IMR-90 (cell line): Measurements from ENCODE around the gene SSH2. TPM values are rescaled to one million over a fixed set of nuclear protein-coding genes. Genes with fewer than 3 reads are reported as not detected.

ENCODE experiments used
- ATAC-seq: fragments of 200-7000 bp; cut with Tn5 transposase; 2 replicates; pipeline ENCODE4 v1.9.1; 2020; ENCODE audit warnings: low read depth, mild to moderate bottlenecking, moderate library complexity
- BruUV-seq: library from RNA; stranded (reverse); fragments of 400-500 nt; replicated peaks from 2 replicates; lab custom pipeline; 2021; lab: Mats Ljungman, UMichigan
- CTCF ChIA-PET: fragments of 300-600 bp; formaldehyde crosslinking; extraction: SDS; loops from one replicate; lab custom pipeline; 2021; ENCODE audit warnings: antibody characterized with exemption; lab: Yijun Ruan, JAX
- POLR2A ChIA-PET: fragments of 300-600 bp; sonication (Branson Sonifier 250); formaldehyde crosslinking; loops from one replicate; lab custom pipeline; 2022; ENCODE audit warnings: antibody characterized with exemption; ENCODE audit not compliant: unreplicated experiment; lab: Charles Lee
- DNase-seq: peaks from one replicate; pipeline ENCODE4 v3.0.0; 2013
- H2AFZ ChIP-seq: replicated peaks from 2 replicates; pipeline ENCODE3; 2013; ENCODE audit warnings: low read length, mild to moderate bottlenecking; ENCODE audit not compliant: poor library complexity
- H2AK5ac ChIP-seq: 2 replicates; pipeline ENCODE4 v1.6.1; 2013; ENCODE audit warnings: low read depth, low read length, inconsistent platforms
- H2AK9ac ChIP-seq: replicated peaks from 2 replicates; pipeline ENCODE3; 2013; ENCODE audit warnings: mild to moderate bottlenecking, low read depth, low read length, moderate library complexity; ENCODE audit not compliant: poor library complexity
- H2BK120ac ChIP-seq: 2 replicates; pipeline ENCODE4 v1.6.1; 2013; ENCODE audit warnings: low read depth, low read length, inconsistent platforms
- H2BK15ac ChIP-seq: 3 replicates; pipeline ENCODE4 v1.6.1; 2013; ENCODE audit warnings: low read depth, low read length, inconsistent platforms
- H2BK20ac ChIP-seq: 2 replicates; pipeline ENCODE4 v1.6.1; 2013; ENCODE audit warnings: low read depth, mild to moderate bottlenecking, inconsistent platforms, low read length, moderate library complexity
- H2BK5ac ChIP-seq: 2 replicates; pipeline ENCODE4 v1.6.1; 2013; ENCODE audit warnings: mild to moderate bottlenecking, low read depth, low read length, inconsistent platforms; ENCODE audit not compliant: poor library complexity, severe bottlenecking
- H3K14ac ChIP-seq: replicated peaks from 2 replicates; pipeline ENCODE4 v1.6.1; 2013; ENCODE audit warnings: low read depth, low read length, inconsistent platforms
- H3K18ac ChIP-seq: 2 replicates; pipeline ENCODE4 v1.6.1; 2013; ENCODE audit warnings: low read depth, low read length, control low read depth
- H3K23ac ChIP-seq: 2 replicates; pipeline ENCODE4 v1.6.1; 2013; ENCODE audit warnings: low read depth, low read length, inconsistent platforms
- H3K27ac ChIP-seq: 2 replicates; pipeline ENCODE4 v1.5.1; 2013; ENCODE audit warnings: mild to moderate bottlenecking, control low read depth, low read length; ENCODE audit not compliant: insufficient read depth
- H3K27me3 ChIP-seq: 2 replicates; pipeline ENCODE4 v1.6.1; 2013; ENCODE audit warnings: low read length; ENCODE audit not compliant: control insufficient read depth, insufficient read depth
- H3K36me3 ChIP-seq: 2 replicates; pipeline ENCODE4 v1.6.1; 2013; ENCODE audit warnings: low read length, mixed read lengths; ENCODE audit not compliant: control insufficient read depth, insufficient read depth
- H3K4ac ChIP-seq: 2 replicates; pipeline ENCODE4 v1.6.1; 2013; ENCODE audit warnings: low read depth, low read length, inconsistent platforms
- H3K4me1 ChIP-seq: 2 replicates; pipeline ENCODE4 v1.6.1; 2013; ENCODE audit warnings: low read length, mixed read lengths; ENCODE audit not compliant: control insufficient read depth, insufficient read depth
- H3K4me2 ChIP-seq: 2 replicates; pipeline ENCODE4 v1.6.1; 2013; ENCODE audit warnings: low read depth, mild to moderate bottlenecking, control low read depth, low read length, moderate library complexity
- H3K4me3 ChIP-seq: 2 replicates; pipeline ENCODE4 v1.5.1; 2013; ENCODE audit warnings: low read depth, mild to moderate bottlenecking, control low read depth, low read length, moderate library complexity; ENCODE audit not compliant: insufficient read depth
- H3K56ac ChIP-seq: 2 replicates; pipeline ENCODE4 v1.6.1; 2013; ENCODE audit warnings: low read length, inconsistent platforms; ENCODE audit not compliant: insufficient read depth; ENCODE audit errors: extremely low read depth
- H3K79me1 ChIP-seq, 2 experiments: 2 replicates each; pipeline ENCODE4 v1.6.1; 2013; ENCODE audit warnings: low read length in 2 of 2, inconsistent platforms in 1 of 2, low read depth in 1 of 2
- H3K9ac ChIP-seq: 2 replicates; pipeline ENCODE4 v1.6.1; 2013; ENCODE audit warnings: low read depth, low read length, control low read depth
- H3K9me1 ChIP-seq: 2 replicates; pipeline ENCODE4 v1.6.1; 2013; ENCODE audit warnings: low read length, inconsistent platforms; ENCODE audit not compliant: insufficient read depth
- H3K9me3 ChIP-seq: 2 replicates; pipeline ENCODE4 v1.6.1; 2013; ENCODE audit warnings: low read length; ENCODE audit not compliant: control insufficient read depth, insufficient read depth
- H4K20me1 ChIP-seq: 2 replicates; pipeline ENCODE4 v1.6.1; 2013; ENCODE audit warnings: low read length, inconsistent platforms; ENCODE audit not compliant: insufficient read depth
- H4K5ac ChIP-seq: 2 replicates; pipeline ENCODE4 v1.6.1; 2013; ENCODE audit warnings: mild to moderate bottlenecking, low read depth, low read length, control low read depth
- H4K8ac ChIP-seq, 2 experiments: 2 replicates each; pipeline ENCODE4 v1.6.1; 2013; ENCODE audit warnings: low read depth in 2 of 2, low read length in 2 of 2, control low read depth in 1 of 2, inconsistent platforms in 1 of 2
- H4K91ac ChIP-seq: 2 replicates; pipeline ENCODE4 v1.6.1; 2013; ENCODE audit warnings: low read depth, low read length, inconsistent platforms; ENCODE audit not compliant: insufficient read depth
- BHLHE40 ChIP-seq: fragments of 150-350 bp; IDR thresholded peaks from 2 replicates; pipeline ENCODE4 v1.6.1; 2016; ENCODE audit warnings: mild to moderate bottlenecking, low read depth, low read length
- CEBPB ChIP-seq: IDR thresholded peaks from 2 replicates; pipeline ENCODE4 v1.6.1; 2012; ENCODE audit warnings: low read depth, low read length, improper control_type of control experiment
- CHD1 ChIP-seq: IDR thresholded peaks from 2 replicates; pipeline ENCODE4 v1.6.1; 2012; ENCODE audit warnings: low read depth, low read length, improper control_type of control experiment
- FOS ChIP-seq: fragments of 150-350 bp; IDR thresholded peaks from 2 replicates; pipeline ENCODE4 v1.6.1; 2016; ENCODE audit warnings: low read depth, low read length
- MAFK ChIP-seq: IDR thresholded peaks from 2 replicates; pipeline ENCODE4 v1.6.1; 2012; ENCODE audit warnings: low read depth, low read length, improper control_type of control experiment
- MAZ ChIP-seq: IDR thresholded peaks from 2 replicates; pipeline ENCODE4 v1.6.1; 2012; ENCODE audit warnings: low read depth, mild to moderate bottlenecking, low read length, improper control_type of control experiment, moderate library complexity, borderline replicate concordance
- MXI1 ChIP-seq: IDR thresholded peaks from 2 replicates; pipeline ENCODE4 v1.6.1; 2012; ENCODE audit warnings: low read depth, mild to moderate bottlenecking, low read length, moderate library complexity, borderline replicate concordance
- NFE2L2 ChIP-seq: fragments of 150-350 bp; IDR thresholded peaks from 2 replicates; pipeline ENCODE4 v1.6.1; 2016; ENCODE audit warnings: low read depth, mild to moderate bottlenecking, low read length
- POLR2A ChIP-seq: IDR thresholded peaks from 2 replicates; pipeline ENCODE4 v1.6.1; 2012; ENCODE audit warnings: mild to moderate bottlenecking, low read depth, low read length
- RAD21 ChIP-seq: IDR thresholded peaks from 2 replicates; pipeline ENCODE4 v1.6.1; 2012; ENCODE audit warnings: low read length, improper control_type of control experiment
- RCOR1 ChIP-seq: IDR thresholded peaks from 2 replicates; pipeline ENCODE4 v1.6.1; 2012; ENCODE audit warnings: mild to moderate bottlenecking, low read length, improper control_type of control experiment; ENCODE audit not compliant: insufficient replicate concordance
- RFX5 ChIP-seq: IDR thresholded peaks from 2 replicates; pipeline ENCODE4 v1.8.0; 2012; ENCODE audit warnings: low read depth, mild to moderate bottlenecking, low read length, moderate library complexity
- SMC3 ChIP-seq: fragments of 150-350 bp; IDR thresholded peaks from 2 replicates; pipeline ENCODE4 v1.6.1; 2016; ENCODE audit warnings: low read depth, mild to moderate bottlenecking, antibody characterized with exemption, low read length, moderate library complexity
- USF2 ChIP-seq: fragments of 150-350 bp; IDR thresholded peaks from 2 replicates; pipeline ENCODE4 v1.6.1; 2017; ENCODE audit warnings: mild to moderate bottlenecking, antibody characterized with exemption, low read length, low read depth
- WGBS, 2 experiments: methylation state at CpG; one replicate each; pipeline versions ENCODE4 v1.1.5 to v1.1.7; 2013; ENCODE audit warnings: missing lambda C conversion rate in 2 of 2; ENCODE audit not compliant: insufficient read length in 1 of 2; ENCODE audit errors: extremely low coverage in 2 of 2; 5-methylcytosine and 5-hydroxymethylcytosine counted together
- dilution Hi-C: fragments of 300-500 bp; cut with HindIII; formaldehyde crosslinking; loops from one replicate; pipeline ENCODE4 v1.14.3; 2018; ENCODE audit warnings: low sequenced_read_pairs; ENCODE audit not compliant: unreplicated experiment
- in situ Hi-C: fragments of 300-500 bp; cut with MboI; formaldehyde crosslinking; loops from 3 replicates; pipeline ENCODE4 v1.14.3; 2019; ENCODE audit warnings: low sequenced_read_pairs, inconsistent platforms, mixed read lengths
- intact Hi-C: fragments of 100-400 bp; cut with micrococcal nuclease; formaldehyde crosslinking; loops from 2 replicates; pipeline ENCODE4 v1.10.0; 2022
- polyA plus RNA-seq, 3 experiments: library from polyadenylated mRNA; depleted of rRNA; stranded (reverse); fragments of >200 nt; gene quantifications; 2 replicates each; pipeline ENCODE4 v1.2.3, GENCODE V29; 2012; ENCODE audit warnings: low replicate concordance in 1 of 3
- total RNA-seq: library from RNA; depleted of rRNA; stranded (reverse); fragments of >200 nt; gene quantifications from 2 replicates; pipeline ENCODE4 v1.2.3, GENCODE V29; 2012
- TF ChIP-seq, protein P1 (sequence below): fragments of 150-350 bp; IDR thresholded peaks from 2 replicates; pipeline ENCODE4 v1.6.1; 2016; ENCODE audit warnings: low read depth, mild to moderate bottlenecking, low read length, moderate library complexity, borderline replicate concordance
- TF ChIP-seq, protein P2 (sequence below): conservative IDR thresholded peaks from 2 replicates; pipeline ENCODE4 v1.5.1; 2012; ENCODE audit warnings: mild to moderate bottlenecking, low read depth, low read length, improper control_type of control experiment

The SSH2 gene
- total and polyA plus RNA-seq, 2 of the 4 experiments (the other 2 are of a cell fraction): 9.3 TPM

GRCh38 chr17:29903471-29903870 lies 26.6 kb downstream of the SSH2 start:
- no peak overlapping the region for H3K4ac ChIP-seq
- dilution Hi-C loops (no loop called here), intact Hi-C loops (no loop called here), in situ Hi-C loops (no loop called here)
- no peak overlapping the region for H2BK5ac ChIP-seq
- no peaks in the 10 kb centered on the region for H3K36me3 ChIP-seq
- H4K91ac ChIP-seq: no peak overlapping the region
- H4K5ac ChIP-seq: no peak overlapping the region
- WGBS, 2 experiments: no CpG with 5 or more reads among the region's 2 CpGs
- H3K4me2 ChIP-seq: no peak overlapping the region
- CTCF ChIA-PET: no interaction called here
- no peak overlapping the region for H2BK20ac ChIP-seq
- H3K4me3 ChIP-seq: no peak overlapping the region
- H4K20me1 ChIP-seq: peaks cover 3% of the 10 kb centered on the region; the same call in 1 of the 2 replicates
- H2AFZ ChIP-seq: no peak overlapping the region
- H2AK5ac ChIP-seq: no peak overlapping the region
- no peaks in the 10 kb centered on the region for H3K9me1 ChIP-seq
- no TSS peak for BruUV-seq
- no peak overlapping the region for H3K9ac ChIP-seq
- TF ChIP-seq POLR2A: no peak
- no peak for TF ChIP-seq FOS
- TF ChIP-seq MAZ: no peak
- TF ChIP-seq MAFK: no peak
- TF ChIP-seq RFX5: no peak
- no peak for TF ChIP-seq CHD1
- TF ChIP-seq, protein P1, sequence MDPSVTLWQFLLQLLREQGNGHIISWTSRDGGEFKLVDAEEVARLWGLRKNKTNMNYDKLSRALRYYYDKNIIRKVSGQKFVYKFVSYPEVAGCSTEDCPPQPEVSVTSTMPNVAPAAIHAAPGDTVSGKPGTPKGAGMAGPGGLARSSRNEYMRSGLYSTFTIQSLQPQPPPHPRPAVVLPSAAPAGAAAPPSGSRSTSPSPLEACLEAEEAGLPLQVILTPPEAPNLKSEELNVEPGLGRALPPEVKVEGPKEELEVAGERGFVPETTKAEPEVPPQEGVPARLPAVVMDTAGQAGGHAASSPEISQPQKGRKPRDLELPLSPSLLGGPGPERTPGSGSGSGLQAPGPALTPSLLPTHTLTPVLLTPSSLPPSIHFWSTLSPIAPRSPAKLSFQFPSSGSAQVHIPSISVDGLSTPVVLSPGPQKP: no peak
- TF ChIP-seq SMC3: no peak
- TF ChIP-seq RCOR1: no peak
- no peak for TF ChIP-seq CEBPB
- no peak for TF ChIP-seq MXI1
- no peak for TF ChIP-seq NFE2L2
- TF ChIP-seq BHLHE40: no peak
- TF ChIP-seq USF2: no peak
- TF ChIP-seq, protein P2, sequence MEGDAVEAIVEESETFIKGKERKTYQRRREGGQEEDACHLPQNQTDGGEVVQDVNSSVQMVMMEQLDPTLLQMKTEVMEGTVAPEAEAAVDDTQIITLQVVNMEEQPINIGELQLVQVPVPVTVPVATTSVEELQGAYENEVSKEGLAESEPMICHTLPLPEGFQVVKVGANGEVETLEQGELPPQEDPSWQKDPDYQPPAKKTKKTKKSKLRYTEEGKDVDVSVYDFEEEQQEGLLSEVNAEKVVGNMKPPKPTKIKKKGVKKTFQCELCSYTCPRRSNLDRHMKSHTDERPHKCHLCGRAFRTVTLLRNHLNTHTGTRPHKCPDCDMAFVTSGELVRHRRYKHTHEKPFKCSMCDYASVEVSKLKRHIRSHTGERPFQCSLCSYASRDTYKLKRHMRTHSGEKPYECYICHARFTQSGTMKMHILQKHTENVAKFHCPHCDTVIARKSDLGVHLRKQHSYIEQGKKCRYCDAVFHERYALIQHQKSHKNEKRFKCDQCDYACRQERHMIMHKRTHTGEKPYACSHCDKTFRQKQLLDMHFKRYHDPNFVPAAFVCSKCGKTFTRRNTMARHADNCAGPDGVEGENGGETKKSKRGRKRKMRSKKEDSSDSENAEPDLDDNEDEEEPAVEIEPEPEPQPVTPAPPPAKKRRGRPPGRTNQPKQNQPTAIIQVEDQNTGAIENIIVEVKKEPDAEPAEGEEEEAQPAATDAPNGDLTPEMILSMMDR: no peak
- no peak for TF ChIP-seq RAD21
- peaks cover 19 to 28% of the 10 kb centered on the region in 2 experiments for H3K79me1 ChIP-seq
- no peaks in the 10 kb centered on the region for H3K4me1 ChIP-seq
- ATAC-seq (no peak), DNase-seq (no peak)
- H2BK15ac ChIP-seq: no peak overlapping the region
- POLR2A ChIA-PET: no interaction called here
- H3K56ac ChIP-seq: no peak overlapping the region
- H4K8ac ChIP-seq: no peak overlapping the region
- no peak overlapping the region for H3K27ac ChIP-seq
- H3K27me3 ChIP-seq: no peaks in the 10 kb centered on the region
- H2AK9ac ChIP-seq: no peak overlapping the region
- no peak overlapping the region for H3K18ac ChIP-seq
- H3K14ac ChIP-seq: no peak overlapping the region
- H3K23ac ChIP-seq: no peak overlapping the region
- H2BK120ac ChIP-seq: no peak overlapping the region
- H3K9me3 ChIP-seq: peaks cover 6% of the 10 kb centered on the region; the same call in 1 of the 2 replicates
